Endothelial cell of umbilical vein (primary cell): ENCODE measurements around the gene DLEC1. TPM values are rescaled to one million over a fixed set of nuclear protein-coding genes. Genes with fewer than 3 reads are reported as not detected.

Experiments used
- BruUV-seq: library from RNA; stranded (reverse); fragments of 400-500 nt; replicated peaks from 2 replicates; lab custom pipeline; 2021; lab: Mats Ljungman, UMichigan
- CTCF ChIA-PET: fragments of 300-600, 350-600 bp; sonication (Branson Sonifier 250); formaldehyde crosslinking; loops from one replicate; lab custom pipeline; 2021; ENCODE audit warnings: antibody characterized with exemption, inconsistent platforms; lab: Charles Lee
- POLR2A ChIA-PET: fragments of 300-600, 350-600 bp; sonication (Branson Sonifier 250); formaldehyde crosslinking; loops from one replicate; lab custom pipeline; 2021; ENCODE audit warnings: antibody characterized with exemption, inconsistent platforms; lab: Charles Lee
- DNase-seq: peaks from one replicate; pipeline ENCODE4 v3.0.0-alpha.2; 2011; ENCODE audit warnings: low read depth, low spot score
- FAIRE-seq: peaks from 2 replicates; lab custom pipeline; 2011; peaks lifted over from hg19 to GRCh38; lab: Jason Lieb, UNC
- H2AFZ ChIP-seq: 2 replicates; pipeline ENCODE4 v1.6.0; 2012; ENCODE audit warnings: low read depth, low read length, control low read depth, inconsistent platforms
- H3K27ac ChIP-seq: 2 replicates; pipeline ENCODE4 v1.5.1; 2011; ENCODE audit warnings: low read depth, mild to moderate bottlenecking, control low read depth, low read length, moderate library complexity; ENCODE audit not compliant: insufficient read depth
- H3K27me3 ChIP-seq, 2 experiments: 2 replicates each; pipeline versions ENCODE4 v1.6.0 to v1.6.1; 2011; ENCODE audit warnings: low read length in 2 of 2, mixed read lengths in 1 of 2; ENCODE audit not compliant: control insufficient read depth in 2 of 2, insufficient read depth in 2 of 2
- H3K36me3 ChIP-seq, 2 experiments: 2 replicates in 1 of 2; 3 replicates in 1 of 2; pipeline ENCODE4 v1.5.1; 2011; ENCODE audit warnings: low read length in 2 of 2, mild to moderate bottlenecking in 1 of 2, moderate library complexity in 1 of 2; ENCODE audit not compliant: control insufficient read depth in 2 of 2, insufficient read depth in 2 of 2; ENCODE audit errors: extremely low read depth in 1 of 2
- H3K4me1 ChIP-seq: 3 replicates; pipeline ENCODE4 v1.5.1; 2011; ENCODE audit warnings: mild to moderate bottlenecking, low read length; ENCODE audit not compliant: control insufficient read depth, insufficient read depth; ENCODE audit errors: extremely low read depth
- H3K4me2 ChIP-seq: 2 replicates; pipeline ENCODE4 v1.6.1; 2011; ENCODE audit warnings: low read length, control low read depth, mixed read lengths; ENCODE audit not compliant: insufficient read depth
- H3K4me3 ChIP-seq, 3 experiments: fragments of 200-600 bp in 1 of 3; sonication (generic), shearing (Covaris generic) in 1 of 3; replicated peaks in 1 of 3; 2 replicates each; pipeline ENCODE4 v1.5.1; 2011 to 2016; ENCODE audit warnings: control low read depth in 3 of 3, low read length in 3 of 3, mild to moderate bottlenecking in 2 of 3, inconsistent platforms in 1 of 3, low read depth in 1 of 3, moderate library complexity in 1 of 3; ENCODE audit not compliant: insufficient read depth in 1 of 3
- H3K79me2 ChIP-seq: 2 replicates; pipeline ENCODE4 v1.6.0; 2012; ENCODE audit warnings: low read length, inconsistent platforms; ENCODE audit not compliant: control insufficient read depth, insufficient read depth
- H3K9ac ChIP-seq: replicated peaks from 2 replicates; pipeline ENCODE3; 2011; ENCODE audit warnings: low read length, control low read depth; ENCODE audit not compliant: insufficient read depth; ENCODE audit errors: extremely low read depth
- H3K9me1 ChIP-seq: replicated peaks from 3 replicates; pipeline ENCODE4 v1.6.0; 2011; ENCODE audit warnings: mild to moderate bottlenecking, low read length; ENCODE audit not compliant: control insufficient read depth, insufficient read depth; ENCODE audit errors: extremely low read depth
- H3K9me3 ChIP-seq: replicated peaks from 2 replicates; pipeline ENCODE4 v1.5.1; 2012; ENCODE audit warnings: low read length, inconsistent platforms; ENCODE audit not compliant: control insufficient read depth, insufficient read depth
- H4K20me1 ChIP-seq: replicated peaks from 2 replicates; pipeline ENCODE3; 2011; ENCODE audit warnings: mild to moderate bottlenecking, low read length; ENCODE audit not compliant: control insufficient read depth, insufficient read depth; ENCODE audit errors: extremely low read depth
- MYC ChIP-seq: IDR thresholded peaks from one replicate; pipeline ENCODE4 v1.6.1; 2011; ENCODE audit warnings: mild to moderate bottlenecking, low read depth, low read length
- POLR2A ChIP-seq: IDR thresholded peaks from 2 replicates; pipeline ENCODE4 v1.6.1; 2012; ENCODE audit warnings: low read depth, mild to moderate bottlenecking, control low read depth, low read length
- POLR2AphosphoS5 ChIP-seq: IDR thresholded peaks from 2 replicates; pipeline ENCODE4 v1.6.1; 2012; ENCODE audit warnings: low read depth, mild to moderate bottlenecking, control low read depth, low read length, moderate library complexity; ENCODE audit not compliant: insufficient read depth
- dilution Hi-C: fragments of 300-500 bp; cut with MboI; formaldehyde crosslinking; loops from one replicate; pipeline ENCODE4 v1.15.0; 2019; ENCODE audit warnings: low sequenced_read_pairs; ENCODE audit not compliant: extremely low pct_ligation_motif_present
- intact Hi-C: fragments of 100-400 bp; cut with micrococcal nuclease; formaldehyde crosslinking; loops from one replicate; pipeline ENCODE4 v1.10.0; 2022
- polyA plus RNA-seq, 4 experiments: library from polyadenylated mRNA; depleted of rRNA in 3 of 4; stranded (reverse) in 3 of 4; unstranded in 1 of 4; fragments of >200 nt; gene quantifications; 2 replicates each; pipeline versions ENCODE4 v1.2.1 to v1.2.3, GENCODE V29; 2011 to 2012; ENCODE audit warnings: missing spikeins in 1 of 4
- total RNA-seq: library from RNA; stranded (reverse); gene quantifications from 2 replicates; pipeline ENCODE4 v1.2.3, GENCODE V29; 2021
- TF ChIP-seq, protein P1 (sequence below), 2 donors: IDR thresholded peaks; 1 replicate in 1 of 2; 2 replicates in 1 of 2; pipeline ENCODE4 v1.5.1; 2011; ENCODE audit warnings: low read length in 2 of 2, mild to moderate bottlenecking in 2 of 2, moderate library complexity in 2 of 2, control low read depth in 1 of 2, inconsistent platforms in 1 of 2, low read depth in 1 of 2; ENCODE audit not compliant: insufficient read depth in 1 of 2; ENCODE audit errors: extremely low read depth in 1 of 2

Gene DLEC1
- total and polyA plus RNA-seq, 2 donors (not counting 3 experiments of a cell fraction or from before 2014, with no cell fraction given), result not detected

DNA sequence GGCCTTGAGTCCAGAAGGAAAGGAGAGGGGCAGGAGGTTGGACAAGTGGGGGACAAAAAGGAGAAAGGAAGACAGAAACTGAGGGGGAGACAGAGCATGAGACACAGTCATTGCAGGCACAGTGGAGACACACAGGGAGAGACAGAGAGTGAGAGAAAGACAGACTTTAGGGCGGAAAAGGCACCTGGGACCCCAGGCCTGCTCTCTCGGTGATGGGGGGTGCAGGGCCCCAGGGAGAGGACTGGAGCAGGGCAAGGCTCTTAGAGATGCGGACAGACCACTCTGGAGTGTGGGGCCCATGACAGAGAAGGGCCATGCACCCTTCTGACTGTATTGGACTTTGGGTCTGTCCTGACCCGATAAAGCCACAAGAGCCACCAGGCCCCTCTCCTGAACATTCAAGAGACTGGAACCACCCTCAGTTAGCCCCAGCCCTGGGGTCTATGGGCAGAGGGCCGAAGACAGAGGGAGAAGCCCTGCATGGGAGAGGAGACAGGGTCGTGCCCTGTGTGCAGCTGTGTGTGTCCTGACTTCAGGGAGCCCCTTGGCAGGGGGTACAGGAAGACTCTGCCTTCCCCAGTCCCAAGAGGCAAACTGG lies 22.1 kb upstream of the DLEC1 start:
- Histone ChIP-seq H4K20me1 (no peaks in the 10 kb centered on the region), H3K9me3 (no peaks in the 10 kb centered on the region), H3K4me1 (no peaks in the 10 kb centered on the region), H3K79me2 (no peaks in the 10 kb centered on the region), H2AFZ (no peak overlapping the region), H3K9me1 (no peaks in the 10 kb centered on the region), H3K27me3 (no peaks in the 10 kb centered on the region), H3K36me3 (peaks cover 0 to 7% of the 10 kb centered on the region in 2 experiments), H3K27ac (no peak overlapping the region), H3K9ac (no peak overlapping the region), H3K4me2 (no peak overlapping the region), H3K4me3 (no peak overlapping the region)
- ChIA-PET POLR2A (no interaction called here), CTCF (no interaction called here)
- no TSS peak for BruUV-seq
- dilution Hi-C loops, result no loop called here
- intact Hi-C loops, result no loop called here
- FAIRE-seq (no peak), DNase-seq (no peak)
- TF ChIP-seq POLR2A, result no peak
- TF ChIP-seq, protein P1, sequence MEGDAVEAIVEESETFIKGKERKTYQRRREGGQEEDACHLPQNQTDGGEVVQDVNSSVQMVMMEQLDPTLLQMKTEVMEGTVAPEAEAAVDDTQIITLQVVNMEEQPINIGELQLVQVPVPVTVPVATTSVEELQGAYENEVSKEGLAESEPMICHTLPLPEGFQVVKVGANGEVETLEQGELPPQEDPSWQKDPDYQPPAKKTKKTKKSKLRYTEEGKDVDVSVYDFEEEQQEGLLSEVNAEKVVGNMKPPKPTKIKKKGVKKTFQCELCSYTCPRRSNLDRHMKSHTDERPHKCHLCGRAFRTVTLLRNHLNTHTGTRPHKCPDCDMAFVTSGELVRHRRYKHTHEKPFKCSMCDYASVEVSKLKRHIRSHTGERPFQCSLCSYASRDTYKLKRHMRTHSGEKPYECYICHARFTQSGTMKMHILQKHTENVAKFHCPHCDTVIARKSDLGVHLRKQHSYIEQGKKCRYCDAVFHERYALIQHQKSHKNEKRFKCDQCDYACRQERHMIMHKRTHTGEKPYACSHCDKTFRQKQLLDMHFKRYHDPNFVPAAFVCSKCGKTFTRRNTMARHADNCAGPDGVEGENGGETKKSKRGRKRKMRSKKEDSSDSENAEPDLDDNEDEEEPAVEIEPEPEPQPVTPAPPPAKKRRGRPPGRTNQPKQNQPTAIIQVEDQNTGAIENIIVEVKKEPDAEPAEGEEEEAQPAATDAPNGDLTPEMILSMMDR (IDR thresholded peaks at IDR 0.05; ENCODE audit: extremely low read depth in 1 of 2, insufficient read depth in 1 of 2, low read depth in 1 of 2, low read length in 2 of 2), result no peak
- TF ChIP-seq MYC, result no peak
- no peak for TF ChIP-seq POLR2AphosphoS5
